Naive thymus-derived CD4-positive, alpha-beta T cell (primary cell): Measurements from ENCODE around the gene TRIM73. TPM values are rescaled to one million over a fixed set of nuclear protein-coding genes. Genes with fewer than 3 reads are reported as not detected.
A peak's percentile ranks its signal among the peaks of the same experiment; 100 is the strongest.
"Not testable (repeated sequence)": the region's sequence is repeated elsewhere in the genome, so short reads cannot be mapped to it uniquely, and the experiment has no call there.

ENCODE experiments used
- ATAC-seq: fragments of 150-1000 bp; cut with Tn5 transposase; 2 replicates; pipeline ENCODE4 v1.10.0; 2021; ENCODE audit warnings: mild to moderate bottlenecking, moderate library complexity
- CTCF ChIA-PET: fragments of 350-600 bp; sonication (Branson Sonifier 250); formaldehyde crosslinking; loops from one replicate; lab custom pipeline; 2021; ENCODE audit warnings: antibody characterized with exemption; lab: Charles Lee
- POLR2A ChIA-PET: fragments of 350-600 bp; sonication (Branson Sonifier 250); formaldehyde crosslinking; loops from one replicate; lab custom pipeline; 2021; ENCODE audit warnings: antibody characterized with exemption, inconsistent platforms; lab: Charles Lee
- DNase-seq, 9 donors: peaks; one replicate each; pipeline versions ENCODE4 v3.0.0 to v3.0.0-alpha.2; 2020 to 2022; ENCODE audit warnings: mixed read lengths in 1 of 9
- H3K27ac ChIP-seq: one replicate; pipeline ENCODE4 v1.7.0; 2013; ENCODE audit warnings: mild to moderate bottlenecking, low read depth, low read length, moderate library complexity
- H3K27me3 ChIP-seq, 2 donors: one replicate each; pipeline ENCODE4 v1.7.0; 2013; ENCODE audit warnings: low read length in 2 of 2, mild to moderate bottlenecking in 2 of 2, moderate library complexity in 2 of 2; ENCODE audit not compliant: control insufficient read depth in 2 of 2, insufficient read depth in 2 of 2
- H3K36me3 ChIP-seq, 3 experiments: 1 replicate in 2 of 3; 2 replicates in 1 of 3; pipeline ENCODE4 v1.7.0; 2013; ENCODE audit warnings: low read length in 3 of 3, mild to moderate bottlenecking in 3 of 3, moderate library complexity in 1 of 3; ENCODE audit not compliant: insufficient read depth in 3 of 3, control insufficient read depth in 2 of 3
- H3K4me1 ChIP-seq, 2 donors: one replicate each; pipeline ENCODE4 v1.7.0; 2013; ENCODE audit warnings: low read length in 2 of 2, mild to moderate bottlenecking in 2 of 2, moderate library complexity in 1 of 2; ENCODE audit not compliant: control insufficient read depth in 2 of 2, insufficient read depth in 2 of 2
- H3K4me3 ChIP-seq: 2 replicates; pipeline ENCODE4 v1.7.0; 2013; ENCODE audit warnings: mild to moderate bottlenecking, low read length
- H3K9me3 ChIP-seq, 3 experiments: 1 replicate in 2 of 3; 2 replicates in 1 of 3; pipeline ENCODE4 v1.7.0; 2013; ENCODE audit warnings: low read length in 3 of 3; ENCODE audit not compliant: control insufficient read depth in 2 of 3
- H3K27ac Mint-ChIP-seq, 9 donors: one replicate each; pipeline ENCODE4 v1.8.0; 2020 to 2022; ENCODE audit warnings: mixed read lengths in 9 of 9, mild to moderate bottlenecking in 8 of 9, moderate library complexity in 5 of 9, inconsistent platforms in 2 of 9
- H3K27me3 Mint-ChIP-seq, 5 donors: one replicate each; pipeline ENCODE4 v1.8.0; 2021 to 2022; ENCODE audit warnings: mixed read lengths in 5 of 5, mild to moderate bottlenecking in 1 of 5
- H3K36me3 Mint-ChIP-seq, 5 donors: one replicate each; pipeline ENCODE4 v1.8.0; 2020 to 2022; ENCODE audit warnings: mixed read lengths in 5 of 5, mild to moderate bottlenecking in 3 of 5, inconsistent platforms in 1 of 5
- H3K4me1 Mint-ChIP-seq, 7 donors: one replicate each; pipeline ENCODE4 v1.8.0; 2020 to 2022; ENCODE audit warnings: mixed read lengths in 7 of 7, mild to moderate bottlenecking in 3 of 7, inconsistent platforms in 1 of 7
- H3K4me3 Mint-ChIP-seq, 10 donors: one replicate each; pipeline ENCODE4 v1.8.0; 2020 to 2022; ENCODE audit warnings: mild to moderate bottlenecking in 10 of 10, mixed read lengths in 10 of 10, moderate library complexity in 6 of 10, inconsistent platforms in 2 of 10
- H3K9me3 Mint-ChIP-seq, 11 donors: one replicate each; pipeline ENCODE4 v1.8.0; 2020 to 2022; ENCODE audit warnings: mixed read lengths in 11 of 11, mild to moderate bottlenecking in 4 of 11, inconsistent platforms in 1 of 11, moderate library complexity in 1 of 11
- intact Hi-C, 2 donors: fragments of 100-400 bp; cut with micrococcal nuclease; formaldehyde crosslinking; loops; one replicate each; pipeline ENCODE4 v1.15.1; 2023
- polyA plus RNA-seq, 2 donors: library from polyadenylated mRNA; unstranded; fragments of 300-500 nt; fragmentation: Illumina TruSeq; gene quantifications; one replicate each; pipeline ENCODE4 v1.2.3, GENCODE V29; 2021
- total RNA-seq, 6 experiments: library from RNA in 5 of 6; stranded (reverse) in 5 of 6; gene quantifications; 1 replicate in 5 of 6; 2 replicates in 1 of 6; pipeline ENCODE4 v1.2.3 and lab custom pipeline; 2021 to 2026

The TRIM73 gene
- total and polyA plus RNA-seq, 7 experiments from 2014 or later: 1.3 to 33.2 (median 23.2) TPM

DNA sequence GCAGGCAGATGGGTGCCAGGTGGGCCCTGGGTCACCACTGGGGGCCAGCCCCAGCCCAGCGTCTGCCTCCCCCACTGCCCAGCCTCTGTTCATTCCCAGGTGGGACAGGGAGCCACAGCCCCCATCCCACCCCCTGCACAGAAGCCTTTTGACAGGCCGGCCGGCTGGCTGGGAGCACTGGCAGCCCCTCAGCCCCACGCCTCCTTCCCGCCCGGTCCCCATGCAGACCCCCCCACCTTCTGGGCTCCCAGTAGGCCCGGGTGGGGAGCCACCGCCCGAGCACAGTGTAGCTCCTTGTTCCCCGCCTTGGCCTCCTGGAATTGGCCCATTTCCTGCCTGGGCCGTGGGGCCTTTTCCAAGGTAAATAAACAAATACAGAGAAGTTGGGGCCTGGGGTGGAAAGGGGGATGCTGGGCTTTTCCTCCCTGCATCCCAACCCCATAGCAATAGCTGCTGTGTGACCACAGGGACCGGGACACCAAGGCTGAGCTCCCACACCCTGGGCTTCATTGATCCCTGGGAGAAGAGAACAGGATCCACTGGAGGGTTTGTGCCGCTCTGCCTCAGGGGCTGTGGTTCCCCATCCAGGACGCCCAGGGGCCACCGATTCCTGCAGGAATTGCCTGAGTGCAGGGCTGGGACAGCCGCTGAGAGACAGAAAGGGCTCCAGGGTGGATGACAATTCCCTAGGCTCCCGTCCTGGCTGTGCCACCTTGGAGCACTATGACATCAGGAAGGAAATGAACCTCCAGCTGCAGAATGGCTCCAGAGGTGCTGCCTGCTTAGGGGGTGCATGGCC, 20.7 kb upstream of the TRIM73 start:
- intact Hi-C loops, ATAC-seq: not testable (repeated sequence)

DNA sequence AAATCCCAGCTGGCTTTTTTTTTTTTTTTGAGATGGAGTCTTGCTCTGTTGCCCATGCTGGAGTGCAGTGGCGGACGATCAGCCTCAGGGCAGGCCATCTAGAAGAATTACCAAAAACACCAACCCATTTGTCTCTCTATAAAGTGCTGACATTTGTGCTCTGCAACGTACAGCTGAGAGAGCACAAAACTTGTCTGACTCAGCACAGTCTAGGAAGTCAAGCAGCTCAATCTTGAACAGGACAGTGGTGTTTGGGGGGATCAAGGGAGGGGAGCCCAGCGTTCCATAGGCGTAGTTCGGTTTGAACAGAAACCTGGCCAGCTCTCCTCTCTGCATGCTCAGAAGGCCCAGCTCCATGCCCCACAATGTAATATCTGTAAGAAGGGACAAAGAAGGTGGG, 2.2 kb upstream of the TRIM73 start:
- intact Hi-C loops, H3K27ac ChIP-seq, DNase-seq: not testable (repeated sequence)

More for the DNA sequence above, 20.7 kb upstream of the TRIM73 start:
- H3K4me1 Mint-ChIP-seq, H3K27ac Mint-ChIP-seq, H3K27ac ChIP-seq, H3K4me3 ChIP-seq, H3K36me3 ChIP-seq, H3K27me3 Mint-ChIP-seq, H3K27me3 ChIP-seq, H3K4me3 Mint-ChIP-seq, H3K9me3 Mint-ChIP-seq, POLR2A ChIA-PET, CTCF ChIA-PET, H3K4me1 ChIP-seq, DNase-seq, H3K36me3 Mint-ChIP-seq, H3K9me3 ChIP-seq: not testable (repeated sequence)

DNA sequence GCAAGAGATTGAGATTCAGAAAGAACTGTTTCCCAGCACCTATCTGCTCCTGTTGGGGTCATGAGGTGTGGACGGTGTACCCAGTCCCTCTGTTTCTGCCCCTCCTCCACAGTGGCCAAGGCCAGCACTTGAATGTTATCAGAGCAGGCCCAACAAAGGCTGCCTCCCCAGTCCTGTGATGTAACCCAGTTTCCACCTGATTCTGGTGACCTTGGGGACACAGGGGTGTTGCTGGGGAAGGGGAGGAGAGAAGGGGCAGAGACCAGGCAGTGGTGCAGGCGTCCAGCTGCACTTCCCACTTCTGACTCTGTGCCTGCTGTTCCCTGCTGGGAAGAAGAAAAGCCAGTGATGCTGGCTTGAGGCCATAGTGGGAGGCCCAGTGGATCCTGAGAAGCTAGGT, 2.4 kb downstream of the TRIM73 start:
- H3K27me3 Mint-ChIP-seq, H3K4me1 Mint-ChIP-seq, H3K36me3 ChIP-seq, H3K36me3 Mint-ChIP-seq, intact Hi-C loops, H3K27me3 ChIP-seq, DNase-seq, POLR2A ChIA-PET, H3K27ac Mint-ChIP-seq, H3K9me3 Mint-ChIP-seq, H3K4me3 ChIP-seq, H3K4me1 ChIP-seq, ATAC-seq, H3K4me3 Mint-ChIP-seq, H3K27ac ChIP-seq, CTCF ChIA-PET, H3K9me3 ChIP-seq: not testable (repeated sequence)

More for the DNA sequence above, 2.2 kb upstream of the TRIM73 start:
- H3K27ac Mint-ChIP-seq, ATAC-seq, H3K36me3 ChIP-seq, H3K27me3 ChIP-seq, POLR2A ChIA-PET, CTCF ChIA-PET, H3K36me3 Mint-ChIP-seq, H3K4me1 ChIP-seq, H3K4me3 Mint-ChIP-seq, H3K9me3 Mint-ChIP-seq, H3K4me3 ChIP-seq, H3K9me3 ChIP-seq, H3K27me3 Mint-ChIP-seq, H3K4me1 Mint-ChIP-seq: not testable (repeated sequence)

DNA sequence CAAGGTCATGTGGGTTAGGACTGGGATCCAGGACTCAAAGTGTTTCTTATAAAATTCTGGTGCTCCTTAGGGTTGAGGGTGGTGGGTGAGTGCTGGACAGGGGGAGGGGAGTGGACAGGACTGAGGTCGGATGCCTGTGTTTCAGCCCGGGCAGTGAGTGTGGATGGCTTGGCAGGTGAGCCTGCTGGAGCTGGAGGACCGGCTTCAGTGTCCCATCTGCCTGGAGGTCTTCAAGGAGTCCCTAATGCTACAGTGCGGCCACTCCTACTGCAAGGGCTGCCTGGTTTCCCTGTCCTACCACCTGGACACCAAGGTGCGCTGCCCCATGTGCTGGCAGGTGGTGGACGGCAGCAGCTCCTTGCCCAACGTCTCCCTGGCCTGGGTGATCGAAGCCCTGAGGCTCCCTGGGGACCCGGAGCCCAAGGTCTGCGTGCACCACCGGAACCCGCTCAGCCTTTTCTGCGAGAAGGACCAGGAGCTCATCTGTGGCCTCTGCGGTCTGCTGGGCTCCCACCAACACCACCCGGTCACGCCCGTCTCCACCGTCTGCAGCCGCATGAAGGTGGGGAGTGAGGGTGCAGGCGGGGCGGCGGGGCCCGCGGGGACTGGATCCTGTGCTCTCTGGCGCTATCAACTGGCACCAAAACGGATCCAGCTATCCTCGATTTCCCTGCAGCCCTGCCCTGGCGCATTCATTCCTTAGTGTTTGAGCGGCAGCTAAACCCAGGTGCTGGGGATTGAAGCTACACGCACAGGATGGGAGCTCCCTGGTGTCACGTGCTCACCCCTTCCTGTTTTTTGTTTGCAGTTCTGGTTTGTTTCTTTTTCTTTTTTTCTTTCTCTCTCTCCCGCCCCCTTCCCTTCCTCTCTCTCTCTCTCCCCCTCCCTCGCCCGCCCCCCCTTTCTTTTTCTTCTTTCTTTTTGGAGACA, 3.6 kb downstream of the TRIM73 start:
- H3K27me3 Mint-ChIP-seq, H3K36me3 ChIP-seq, H3K4me1 Mint-ChIP-seq, H3K36me3 Mint-ChIP-seq, H3K4me1 ChIP-seq, H3K27ac ChIP-seq, H3K4me3 ChIP-seq, DNase-seq, H3K9me3 Mint-ChIP-seq, H3K27me3 ChIP-seq, H3K27ac Mint-ChIP-seq, POLR2A ChIA-PET, intact Hi-C loops, H3K4me3 Mint-ChIP-seq, CTCF ChIA-PET, H3K9me3 ChIP-seq: not testable (repeated sequence)
- ATAC-seq: peak; percentile 83

DNA sequence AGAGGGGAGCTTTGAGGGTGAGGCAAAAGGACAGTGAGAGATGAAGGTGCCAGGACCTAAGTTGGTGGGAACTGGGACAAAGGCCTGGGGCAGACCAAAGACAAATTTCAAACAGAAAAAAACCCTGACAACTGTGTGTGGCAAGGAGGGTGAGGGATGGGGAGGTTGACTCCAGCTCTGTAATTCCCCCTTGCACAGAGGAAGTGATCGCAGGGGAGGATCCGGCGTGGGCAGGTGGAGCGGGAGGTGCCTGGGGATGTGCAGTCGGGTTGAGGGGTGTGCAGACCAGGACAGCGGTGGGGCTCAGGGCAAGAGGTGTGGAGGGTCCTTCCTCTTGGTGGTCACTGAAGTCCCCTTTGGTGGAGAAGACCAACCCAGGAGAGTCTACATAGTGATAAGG, 5.1 kb downstream of the TRIM73 start:
- H3K27me3 Mint-ChIP-seq, CTCF ChIA-PET, H3K4me1 Mint-ChIP-seq, ATAC-seq, H3K27ac Mint-ChIP-seq, H3K4me3 ChIP-seq, H3K4me3 Mint-ChIP-seq, H3K27ac ChIP-seq, H3K36me3 Mint-ChIP-seq, DNase-seq, H3K9me3 ChIP-seq, intact Hi-C loops, H3K27me3 ChIP-seq, POLR2A ChIA-PET, H3K36me3 ChIP-seq, H3K9me3 Mint-ChIP-seq, H3K4me1 ChIP-seq: not testable (repeated sequence)

DNA sequence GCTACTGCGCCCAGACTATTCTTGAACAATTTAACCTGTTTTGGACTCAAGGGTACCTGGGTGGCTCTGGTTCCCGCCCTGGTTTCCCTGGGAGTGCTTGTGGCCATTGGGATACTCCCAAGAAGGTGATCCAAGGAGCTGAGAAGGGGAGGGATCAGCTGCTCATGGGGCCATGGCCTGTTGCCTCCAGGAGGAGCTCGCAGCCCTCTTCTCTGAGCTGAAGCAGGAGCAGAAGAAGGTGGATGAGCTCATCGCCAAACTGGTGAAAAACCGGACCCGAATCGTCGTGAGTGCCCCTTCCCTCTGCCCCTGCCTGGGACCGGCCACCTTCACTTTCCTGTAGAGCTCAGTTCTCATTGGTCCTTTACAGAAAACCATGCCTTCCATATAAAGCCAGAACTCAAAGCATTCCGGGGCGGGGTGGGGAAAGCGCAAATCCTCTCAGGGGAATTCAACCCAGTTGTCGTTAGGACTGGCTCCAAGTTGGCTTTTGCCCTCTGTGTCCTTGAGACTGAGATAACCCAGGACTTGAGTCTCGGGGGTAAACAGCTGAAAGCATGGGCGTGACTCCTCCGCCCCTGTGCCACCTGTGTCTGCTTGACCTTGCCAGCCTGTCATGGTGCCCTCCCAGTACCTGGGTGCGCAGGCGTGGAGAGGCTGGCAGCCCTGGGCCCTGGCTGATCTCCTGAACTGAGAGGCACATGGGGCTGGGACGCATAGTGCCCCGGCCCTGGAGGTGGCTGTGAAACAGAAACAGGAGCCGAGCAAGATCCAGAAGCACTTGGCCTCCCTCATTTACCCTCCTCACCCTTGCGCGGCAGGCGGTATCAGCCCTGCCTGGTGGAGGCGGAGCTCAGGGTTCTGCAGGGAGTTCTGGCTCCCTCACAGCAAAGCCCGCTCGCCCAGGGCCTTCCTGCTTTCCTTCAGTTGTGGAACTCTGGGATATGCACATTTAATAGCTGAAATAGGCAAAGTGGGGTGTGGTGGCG, 8.3 kb downstream of the TRIM73 start:
- H3K4me1 Mint-ChIP-seq, H3K27ac Mint-ChIP-seq, H3K27me3 ChIP-seq, H3K4me3 Mint-ChIP-seq, CTCF ChIA-PET, H3K36me3 ChIP-seq, POLR2A ChIA-PET, H3K4me3 ChIP-seq, DNase-seq, H3K4me1 ChIP-seq, H3K27ac ChIP-seq, H3K9me3 Mint-ChIP-seq, H3K27me3 Mint-ChIP-seq, ATAC-seq, intact Hi-C loops, H3K36me3 Mint-ChIP-seq, H3K9me3 ChIP-seq: not testable (repeated sequence)
